CD14-positive monocyte (primary cell): ENCODE measurements around the gene RFX3. TPM values are rescaled to one million over a fixed set of nuclear protein-coding genes. Genes with fewer than 3 reads are reported as not detected.

Experiments used
- DNase-seq, 3 donors: peaks; one replicate each; pipeline ENCODE4 v3.0.0-alpha.2; 2011 to 2022
- H2AFZ ChIP-seq: 2 replicates; pipeline ENCODE4 v1.6.0; 2012; ENCODE audit warnings: mild to moderate bottlenecking, low read depth, low read length, inconsistent platforms; ENCODE audit not compliant: insufficient read depth, poor library complexity, severe bottlenecking
- H3K27ac ChIP-seq, 2 donors: 1 replicate in 1 of 2; 2 replicates in 1 of 2; pipeline ENCODE4 v1.5.1; 2012 to 2013; ENCODE audit warnings: low read length in 2 of 2, control low read depth in 1 of 2, inconsistent platforms in 1 of 2, low read depth in 1 of 2, mild to moderate bottlenecking in 1 of 2
- H3K27me3 ChIP-seq, 2 donors: one replicate each; pipeline versions ENCODE4 v1.6.0 to v1.6.1; 2011 to 2013; ENCODE audit warnings: low read length in 2 of 2; ENCODE audit not compliant: control insufficient read depth in 2 of 2, insufficient read depth in 2 of 2
- H3K36me3 ChIP-seq, 2 donors: replicated peaks in 1 of 2; 1 replicate in 1 of 2; 2 replicates in 1 of 2; pipeline versions ENCODE4 v1.5.1 to v1.6.1; 2012 to 2013; ENCODE audit warnings: low read length in 2 of 2, control low read depth in 1 of 2, inconsistent platforms in 1 of 2, mild to moderate bottlenecking in 1 of 2; ENCODE audit not compliant: insufficient read depth in 2 of 2, control insufficient read depth in 1 of 2
- H3K4me1 ChIP-seq, 2 donors: 1 replicate in 1 of 2; 2 replicates in 1 of 2; pipeline versions ENCODE4 v1.5.1 to v1.6.1; 2012 to 2013; ENCODE audit warnings: low read length in 2 of 2, control low read depth in 1 of 2, inconsistent platforms in 1 of 2, mild to moderate bottlenecking in 1 of 2, moderate library complexity in 1 of 2; ENCODE audit not compliant: insufficient read depth in 2 of 2, control insufficient read depth in 1 of 2
- H3K4me2 ChIP-seq: replicated peaks from 2 replicates; pipeline ENCODE3; 2012; ENCODE audit warnings: low read length, moderate library complexity, mild to moderate bottlenecking; ENCODE audit not compliant: poor library complexity, severe bottlenecking; ENCODE audit errors: extremely low read depth
- H3K4me3 ChIP-seq, 3 experiments: fragments of 200-600 bp in 1 of 3; sonication (generic) in 1 of 3; replicated peaks in 1 of 3; 1 replicate in 2 of 3; 2 replicates in 1 of 3; pipeline ENCODE4 v1.5.1; 2011 to 2013; ENCODE audit warnings: low read length in 3 of 3, mild to moderate bottlenecking in 3 of 3, control low read depth in 2 of 3, low read depth in 2 of 3, inconsistent platforms in 1 of 3, moderate library complexity in 1 of 3
- H3K79me2 ChIP-seq: 2 replicates; pipeline ENCODE4 v1.6.0; 2012; ENCODE audit warnings: mild to moderate bottlenecking, control low read depth, inconsistent platforms, low read length, moderate library complexity; ENCODE audit not compliant: insufficient read depth
- H3K9ac ChIP-seq: 2 replicates; pipeline ENCODE4 v1.6.0; 2017; ENCODE audit warnings: low read length, mild to moderate bottlenecking; ENCODE audit not compliant: insufficient read depth, poor library complexity, severe bottlenecking
- H3K9me3 ChIP-seq, 2 donors: replicated peaks in 1 of 2; 1 replicate in 1 of 2; 2 replicates in 1 of 2; pipeline versions ENCODE4 v1.5.1 to v1.6.1; 2012 to 2013; ENCODE audit warnings: low read length in 2 of 2, control low read depth in 1 of 2; ENCODE audit not compliant: control insufficient read depth in 1 of 2, insufficient read depth in 1 of 2
- H4K20me1 ChIP-seq: 2 replicates; pipeline ENCODE4 v1.6.0; 2012; ENCODE audit warnings: mild to moderate bottlenecking, low read length, control low read depth, moderate library complexity; ENCODE audit not compliant: insufficient read depth
- H3K27ac Mint-ChIP-seq, 7 donors: one replicate each; pipeline ENCODE4 v1.8.0; 2020; ENCODE audit warnings: mild to moderate bottlenecking in 7 of 7, mixed read lengths in 7 of 7, moderate library complexity in 6 of 7, inconsistent platforms in 2 of 7
- H3K27me3 Mint-ChIP-seq, 3 donors: one replicate each; pipeline ENCODE4 v1.8.0; 2021 to 2022; ENCODE audit warnings: low read depth in 3 of 3, mild to moderate bottlenecking in 3 of 3, mixed read lengths in 3 of 3, moderate library complexity in 3 of 3, inconsistent platforms in 1 of 3
- H3K36me3 Mint-ChIP-seq, 2 donors: one replicate each; pipeline ENCODE4 v1.8.0; 2020; ENCODE audit warnings: mixed read lengths in 2 of 2, inconsistent platforms in 1 of 2, mild to moderate bottlenecking in 1 of 2
- H3K4me1 Mint-ChIP-seq: one replicate; pipeline ENCODE4 v1.8.0; 2020; ENCODE audit warnings: mild to moderate bottlenecking, mixed read lengths
- H3K4me3 Mint-ChIP-seq, 2 donors: one replicate each; pipeline ENCODE4 v1.8.0; 2020; ENCODE audit warnings: mild to moderate bottlenecking in 2 of 2, mixed read lengths in 2 of 2, moderate library complexity in 1 of 2
- H3K9me3 Mint-ChIP-seq, 7 donors: one replicate each; pipeline ENCODE4 v1.8.0; 2020 to 2022; ENCODE audit warnings: mixed read lengths in 7 of 7, mild to moderate bottlenecking in 6 of 7, moderate library complexity in 6 of 7, inconsistent platforms in 2 of 7
- CTCF ChIP-seq: fragments of 200-600 bp; IDR thresholded peaks from one replicate; pipeline ENCODE4 v1.8.0; 2022; ENCODE audit warnings: antibody characterized with exemption, mild to moderate bottlenecking
- WGBS: methylation state at CpG from one replicate; pipeline ENCODE4 v1.1.5; 2013; ENCODE audit warnings: missing lambda C conversion rate; ENCODE audit not compliant: insufficient coverage; 5-methylcytosine and 5-hydroxymethylcytosine counted together
- intact Hi-C, 2 donors: fragments of 100-400 bp; cut with micrococcal nuclease; formaldehyde crosslinking; loops; one replicate each; pipeline versions ENCODE4 v1.15.0 to v1.15.1; 2023
- polyA plus RNA-seq, 3 donors: library from polyadenylated mRNA; depleted of rRNA in 1 of 3; unstranded in 2 of 3; stranded (reverse) in 1 of 3; fragments of 300-500 nt in 2 of 3; fragments of >200 nt in 1 of 3; fragmentation: Illumina TruSeq in 2 of 3; gene quantifications; 1 replicate in 2 of 3; 2 replicates in 1 of 3; pipeline ENCODE4 v1.2.3, GENCODE V29; 2012 to 2021

The RFX3 gene
- polyA plus RNA-seq, 3 donors, result 1.7 to 5.2 (median 3.2) TPM

GRCh38 chr9:3468421-3469205 is 57.2 kb downstream of the RFX3 start:
- Mint-ChIP-seq H3K27ac (no peak overlapping the region), H3K36me3 (peaks cover 0 to 2% of the 10 kb centered on the region in 2 donors)

GRCh38 chr9:3467593-3468219 is 58.1 kb downstream of the RFX3 start:
- Histone ChIP-seq H4K20me1 (no peaks in the 10 kb centered on the region), H3K9ac (no peak overlapping the region), H3K9me3 (no peaks in the 10 kb centered on the region), H3K36me3 (no peaks in the 10 kb centered on the region), H3K27ac (no peak overlapping the region), H3K79me2 (no peaks in the 10 kb centered on the region), H3K4me2 (no peak overlapping the region), H2AFZ (no peak overlapping the region), H3K4me3 (no peak overlapping the region), H3K4me1 (no peaks in the 10 kb centered on the region), H3K27me3 (no peaks in the 10 kb centered on the region)
- Mint-ChIP-seq H3K9me3 (no peaks in the 10 kb centered on the region), H3K4me3 (no peak overlapping the region), H3K27ac (no peak overlapping the region), H3K4me1 (peaks cover 3% of the 10 kb centered on the region), H3K27me3 (no peaks in the 10 kb centered on the region), H3K36me3 (peaks cover 0 to 2% of the 10 kb centered on the region in 2 donors)
- no CpG with 5 or more reads among the region's 4 CpGs for WGBS
- intact Hi-C loops, result no loop called here
- DNase-seq, result peak; percentile 35 to 61 (median 51)
- TF ChIP-seq CTCF, result peak; percentile 83

More at GRCh38 chr9:3468421-3469205, 57.2 kb downstream of the RFX3 start:
- H3K9me3 ChIP-seq, result no peaks in the 10 kb centered on the region
- H3K4me3 ChIP-seq, result no peak overlapping the region
- H3K27me3 ChIP-seq, result no peaks in the 10 kb centered on the region
- no peak overlapping the region for H3K9ac ChIP-seq
- no peak overlapping the region for H3K4me2 ChIP-seq
- DNase-seq, result no peak
- TF ChIP-seq CTCF, result no peak
- no peak overlapping the region for H2AFZ ChIP-seq
- Mint-ChIP-seq H3K4me3 (no peak overlapping the region), H3K4me1 (peaks cover 9% of the 10 kb centered on the region), H3K27me3 (no peaks in the 10 kb centered on the region), H3K9me3 (no peaks in the 10 kb centered on the region)
- no CpG with 5 or more reads among the region's 4 CpGs for WGBS
- H3K4me1 ChIP-seq, result no peaks in the 10 kb centered on the region
- no peaks in the 10 kb centered on the region for H3K79me2 ChIP-seq
- intact Hi-C loops, result no loop called here
- H3K36me3 ChIP-seq, result no peaks in the 10 kb centered on the region
- H3K27ac ChIP-seq, result no peak overlapping the region
- no peaks in the 10 kb centered on the region for H4K20me1 ChIP-seq
